ENCODE results near the gene CAMSAP1. TPM values are rescaled to one million over a fixed set of nuclear protein-coding genes. Genes with fewer than 3 reads are reported as not detected.

Gene CAMSAP1
- total RNA-seq, 1 donor from 2014 or later: 34.8 TPM

GRCh38 chr9:135777623-135778177 is 129.6 kb downstream of the CAMSAP1 start:
- H3K27me3 Mint-ChIP-seq (ENCODE audit: low read depth, unreplicated experiment): peaks cover 39% of the 10 kb centered on the region
- H3K36me3 Mint-ChIP-seq (ENCODE audit: low read depth, unreplicated experiment): no peaks in the 10 kb centered on the region
- no peak for FAIRE-seq
- no peak for TF ChIP-seq CTCF (IDR thresholded peaks at IDR 0.05; ENCODE audit: insufficient read depth, low read depth, low read length)
- no peak for TF ChIP-seq EZH2 (IDR thresholded peaks at IDR 0.05; ENCODE audit: insufficient read depth, low read length)
- no peak overlapping the region for H3K4me2 ChIP-seq (ENCODE audit: low read length)
- H3K27ac ChIP-seq (ENCODE audit: low read depth, low read length): no peak overlapping the region
- no peaks in the 10 kb centered on the region for H3K4me1 Mint-ChIP-seq (ENCODE audit: low read depth, unreplicated experiment)
- H3K9ac ChIP-seq (ENCODE audit: low read length): no peak overlapping the region
- H3K4me3 Mint-ChIP-seq (ENCODE audit: unreplicated experiment): no peak overlapping the region
- no peaks in the 10 kb centered on the region for H3K79me2 ChIP-seq (ENCODE audit: insufficient read depth, low read length)
- no peaks in the 10 kb centered on the region for H3K4me1 ChIP-seq (ENCODE audit: insufficient read depth, low read length)
- H3K4me3 ChIP-seq (ENCODE audit: insufficient read depth, low read depth, low read length): no peak overlapping the region
- H3K36me3 ChIP-seq (ENCODE audit: insufficient read depth, low read length): no peaks in the 10 kb centered on the region
- H2AFZ ChIP-seq (ENCODE audit: low read depth, low read length): no peak overlapping the region
- no peaks in the 10 kb centered on the region for H3K9me3 Mint-ChIP-seq (ENCODE audit: unreplicated experiment)
- DNase-seq (ENCODE audit: low read depth): no peak
- H4K20me1 ChIP-seq (ENCODE audit: insufficient read depth, low read length): no peaks in the 10 kb centered on the region
- H3K9me3 ChIP-seq (ENCODE audit: insufficient read depth, low read depth, low read length): no peaks in the 10 kb centered on the region
- H3K27me3 ChIP-seq (ENCODE audit: insufficient read depth, low read length): no peaks in the 10 kb centered on the region
- no peak overlapping the region for H3K27ac Mint-ChIP-seq (ENCODE audit: unreplicated experiment)

- peaks cover 33% of the 10 kb centered on the region for H3K27me3 Mint-ChIP-seq (ENCODE audit: low read depth, unreplicated experiment)
- Histone ChIP-seq H3K36me3 (ENCODE audit: insufficient read depth, low read length) (no peaks in the 10 kb centered on the region), H3K4me3 (ENCODE audit: insufficient read depth, low read depth, low read length) (no peak overlapping the region), H4K20me1 (ENCODE audit: insufficient read depth, low read length) (no peaks in the 10 kb centered on the region), H3K27me3 (ENCODE audit: insufficient read depth, low read length) (no peaks in the 10 kb centered on the region), H3K9ac (ENCODE audit: low read length) (no peak overlapping the region), H2AFZ (ENCODE audit: low read depth, low read length) (no peak overlapping the region), H3K79me2 (ENCODE audit: insufficient read depth, low read length) (no peaks in the 10 kb centered on the region), H3K4me2 (ENCODE audit: low read length) (no peak overlapping the region), H3K9me3 (ENCODE audit: insufficient read depth, low read depth, low read length) (no peaks in the 10 kb centered on the region), H3K27ac (ENCODE audit: low read depth, low read length) (no peak overlapping the region), H3K4me1 (ENCODE audit: insufficient read depth, low read length) (no peaks in the 10 kb centered on the region)
- no peak overlapping the region for H3K27ac Mint-ChIP-seq (ENCODE audit: unreplicated experiment)
- FAIRE-seq (no peak), DNase-seq (ENCODE audit: low read depth) (no peak)
- H3K36me3 Mint-ChIP-seq (ENCODE audit: low read depth, unreplicated experiment): no peaks in the 10 kb centered on the region
- H3K9me3 Mint-ChIP-seq (ENCODE audit: unreplicated experiment): no peaks in the 10 kb centered on the region
- no peaks in the 10 kb centered on the region for H3K4me1 Mint-ChIP-seq (ENCODE audit: low read depth, unreplicated experiment)
- H3K4me3 Mint-ChIP-seq (ENCODE audit: unreplicated experiment): no peak overlapping the region
- TF ChIP-seq EZH2 (IDR thresholded peaks at IDR 0.05; ENCODE audit: insufficient read depth, low read length): no peak
- no peak for TF ChIP-seq CTCF (IDR thresholded peaks at IDR 0.05; ENCODE audit: insufficient read depth, low read depth, low read length)
These were observed 130.3 kb downstream of the CAMSAP1 start for GRCh38 chr9:135776893-135777622.

- Histone ChIP-seq H2AFZ (ENCODE audit: low read depth, low read length) (no peak overlapping the region), H3K9ac (ENCODE audit: low read length) (no peak overlapping the region), H4K20me1 (ENCODE audit: insufficient read depth, low read length) (no peaks in the 10 kb centered on the region), H3K79me2 (ENCODE audit: insufficient read depth, low read length) (no peaks in the 10 kb centered on the region), H3K27ac (ENCODE audit: low read depth, low read length) (no peak overlapping the region), H3K4me2 (ENCODE audit: low read length) (no peak overlapping the region), H3K27me3 (ENCODE audit: insufficient read depth, low read length) (no peaks in the 10 kb centered on the region), H3K36me3 (ENCODE audit: insufficient read depth, low read length) (no peaks in the 10 kb centered on the region), H3K4me1 (ENCODE audit: insufficient read depth, low read length) (no peaks in the 10 kb centered on the region), H3K4me3 (ENCODE audit: insufficient read depth, low read depth, low read length) (no peak overlapping the region), H3K9me3 (ENCODE audit: insufficient read depth, low read depth, low read length) (no peaks in the 10 kb centered on the region)
- no peak overlapping the region for H3K4me3 Mint-ChIP-seq (ENCODE audit: unreplicated experiment)
- no peaks in the 10 kb centered on the region for H3K4me1 Mint-ChIP-seq (ENCODE audit: low read depth, unreplicated experiment)
- peaks cover 24% of the 10 kb centered on the region for H3K27me3 Mint-ChIP-seq (ENCODE audit: low read depth, unreplicated experiment)
- H3K9me3 Mint-ChIP-seq (ENCODE audit: unreplicated experiment): no peaks in the 10 kb centered on the region
- TF ChIP-seq CTCF (IDR thresholded peaks at IDR 0.05; ENCODE audit: insufficient read depth, low read depth, low read length) (no peak), EZH2 (IDR thresholded peaks at IDR 0.05; ENCODE audit: insufficient read depth, low read length) (no peak)
- DNase-seq (ENCODE audit: low read depth): no peak
- FAIRE-seq: no peak
- H3K27ac Mint-ChIP-seq (ENCODE audit: unreplicated experiment): no peak overlapping the region
- H3K36me3 Mint-ChIP-seq (ENCODE audit: low read depth, unreplicated experiment): no peaks in the 10 kb centered on the region
These were observed 131.4 kb downstream of the CAMSAP1 start for GRCh38 chr9:135775911-135776310.
